Measurements from ENCODE around the gene CDH13. TPM values are rescaled to one million over a fixed set of nuclear protein-coding genes. Genes with fewer than 3 reads are reported as not detected.

Gene CDH13
- total RNA-seq, 1 experiment from 2014 or later: 49.3 TPM

DNA sequence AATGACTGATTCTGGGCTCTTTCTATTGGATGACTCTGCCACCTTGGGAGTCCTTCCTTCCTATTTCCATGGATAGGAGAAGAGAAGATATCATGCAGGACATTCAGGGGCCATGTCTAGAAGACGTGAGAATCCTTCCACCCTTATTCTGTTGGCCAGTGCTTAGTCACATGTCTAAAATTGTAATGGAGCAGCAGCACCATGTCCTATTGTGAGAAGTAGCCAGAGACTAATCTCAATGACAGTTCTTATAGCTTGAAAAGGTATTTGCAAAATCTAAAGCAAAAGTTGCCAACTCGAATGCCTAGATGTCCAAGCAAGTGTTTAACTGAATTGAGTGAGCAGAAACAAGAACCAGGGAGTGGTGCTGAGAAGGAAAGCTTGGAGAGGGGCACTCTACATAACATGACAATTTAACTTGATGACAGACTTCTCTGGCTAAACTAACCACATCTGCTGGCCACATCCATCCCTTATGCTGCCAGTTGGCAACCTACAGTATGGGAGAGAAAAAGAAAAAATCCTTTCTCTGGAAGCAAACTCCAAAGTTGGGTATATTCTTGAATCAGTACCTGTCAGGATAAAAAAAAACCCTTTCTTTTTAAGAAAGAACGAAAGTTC, 225.7 kb downstream of the CDH13 start:
- ChIA-PET POLR2A (no interaction called here), CTCF (no interaction called here)
- DNase-seq (ENCODE audit: unreplicated experiment): no peak
- intact Hi-C loops (cut with micrococcal nuclease): no loop called here
- no peak overlapping the region for H3K4me3 Mint-ChIP-seq (ENCODE audit: unreplicated experiment)
- no peaks in the 10 kb centered on the region for H3K27me3 Mint-ChIP-seq (ENCODE audit: insufficient read depth, unreplicated experiment)
- BruUV-seq (replicated peaks): no TSS peak
- H3K27ac Mint-ChIP-seq (ENCODE audit: low read depth, unreplicated experiment): no peak overlapping the region
- TF ChIP-seq, protein P1, sequence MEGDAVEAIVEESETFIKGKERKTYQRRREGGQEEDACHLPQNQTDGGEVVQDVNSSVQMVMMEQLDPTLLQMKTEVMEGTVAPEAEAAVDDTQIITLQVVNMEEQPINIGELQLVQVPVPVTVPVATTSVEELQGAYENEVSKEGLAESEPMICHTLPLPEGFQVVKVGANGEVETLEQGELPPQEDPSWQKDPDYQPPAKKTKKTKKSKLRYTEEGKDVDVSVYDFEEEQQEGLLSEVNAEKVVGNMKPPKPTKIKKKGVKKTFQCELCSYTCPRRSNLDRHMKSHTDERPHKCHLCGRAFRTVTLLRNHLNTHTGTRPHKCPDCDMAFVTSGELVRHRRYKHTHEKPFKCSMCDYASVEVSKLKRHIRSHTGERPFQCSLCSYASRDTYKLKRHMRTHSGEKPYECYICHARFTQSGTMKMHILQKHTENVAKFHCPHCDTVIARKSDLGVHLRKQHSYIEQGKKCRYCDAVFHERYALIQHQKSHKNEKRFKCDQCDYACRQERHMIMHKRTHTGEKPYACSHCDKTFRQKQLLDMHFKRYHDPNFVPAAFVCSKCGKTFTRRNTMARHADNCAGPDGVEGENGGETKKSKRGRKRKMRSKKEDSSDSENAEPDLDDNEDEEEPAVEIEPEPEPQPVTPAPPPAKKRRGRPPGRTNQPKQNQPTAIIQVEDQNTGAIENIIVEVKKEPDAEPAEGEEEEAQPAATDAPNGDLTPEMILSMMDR (IDR thresholded peaks at IDR 0.05; ENCODE audit: unreplicated experiment): no peak
- H3K4me1 Mint-ChIP-seq (ENCODE audit: insufficient read depth, unreplicated experiment): no peaks in the 10 kb centered on the region
- H3K9me3 Mint-ChIP-seq (ENCODE audit: unreplicated experiment): no peaks in the 10 kb centered on the region
- H3K36me3 Mint-ChIP-seq (ENCODE audit: insufficient read depth, unreplicated experiment): no peaks in the 10 kb centered on the region

DNA sequence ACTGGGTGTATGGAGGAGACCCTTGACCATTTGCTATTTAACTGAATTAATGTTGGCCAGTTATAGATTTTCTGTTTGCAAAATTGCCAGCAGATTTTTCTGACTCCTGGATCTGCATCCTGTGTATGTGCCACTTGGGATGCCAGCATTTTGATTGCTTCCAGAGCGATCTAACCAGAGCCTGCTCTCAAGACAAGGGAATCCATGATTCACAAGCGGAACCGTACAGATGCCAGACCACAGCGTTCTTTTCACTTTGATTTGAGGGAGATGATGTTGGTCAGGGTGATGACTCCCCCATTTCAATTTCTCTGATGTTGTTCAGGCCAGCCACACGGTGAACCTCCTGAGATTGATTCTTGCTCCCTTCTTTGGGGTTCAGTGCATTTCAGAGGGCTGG, 228.7 kb downstream of the CDH13 start:
- H3K36me3 Mint-ChIP-seq (ENCODE audit: insufficient read depth, unreplicated experiment): peaks cover 9% of the 10 kb centered on the region
- TF ChIP-seq, protein P1 (IDR thresholded peaks at IDR 0.05; ENCODE audit: unreplicated experiment): no peak
- BruUV-seq (replicated peaks): no TSS peak
- no peak overlapping the region for H3K27ac Mint-ChIP-seq (ENCODE audit: low read depth, unreplicated experiment)
- no peaks in the 10 kb centered on the region for H3K27me3 Mint-ChIP-seq (ENCODE audit: insufficient read depth, unreplicated experiment)
- intact Hi-C loops (cut with micrococcal nuclease): no loop called here
- POLR2A ChIA-PET: no interaction called here
- no peaks in the 10 kb centered on the region for H3K4me1 Mint-ChIP-seq (ENCODE audit: insufficient read depth, unreplicated experiment)
- H3K9me3 Mint-ChIP-seq (ENCODE audit: unreplicated experiment): no peaks in the 10 kb centered on the region
- no peak for DNase-seq (ENCODE audit: unreplicated experiment)
- no peak overlapping the region for H3K4me3 Mint-ChIP-seq (ENCODE audit: unreplicated experiment)
- CTCF ChIA-PET: interaction anchor here (0.6 kb wide), 1 partner anchor 29 kb away, joined by 3 read pairs; no protein-coding TSS in a partner anchor

DNA sequence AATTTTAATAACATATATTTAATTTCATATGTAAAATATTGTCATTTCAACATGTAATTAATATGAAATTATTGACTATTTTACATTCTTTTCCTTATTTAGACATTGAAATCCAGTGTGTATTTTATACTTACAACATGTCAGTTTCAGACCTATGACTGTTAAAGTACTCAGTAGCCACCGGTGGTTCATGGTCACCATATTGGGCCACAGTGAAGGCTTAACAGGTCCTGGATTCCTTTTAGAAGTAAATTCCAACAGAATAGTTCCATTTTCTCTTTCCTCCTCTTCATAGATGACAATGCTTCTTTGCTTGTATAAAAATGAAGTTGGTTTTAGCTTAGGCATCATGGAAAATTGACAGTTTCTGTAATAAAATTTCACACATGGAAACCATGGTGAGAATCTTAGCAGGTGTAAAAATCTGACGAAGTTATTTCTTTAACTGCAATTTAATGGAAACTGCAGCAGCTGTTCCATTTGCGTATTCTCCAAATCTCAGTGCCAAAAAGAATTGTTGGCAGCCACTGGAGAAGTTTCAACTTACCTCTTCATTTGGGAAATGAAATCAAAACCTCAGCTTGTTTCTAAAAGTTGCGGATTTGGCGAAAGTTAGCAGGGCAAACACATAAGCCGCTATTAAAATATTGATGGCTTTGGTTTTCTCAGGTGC, 231.1 kb downstream of the CDH13 start:
- BruUV-seq (replicated peaks): no TSS peak
- CTCF ChIA-PET: interaction anchor here (1.3 kb wide), 1 partner anchor 21 kb away, joined by 3 read pairs; no protein-coding TSS in a partner anchor
- DNase-seq (ENCODE audit: unreplicated experiment): no peak
- Mint-ChIP-seq H3K27ac (ENCODE audit: low read depth, unreplicated experiment) (no peak overlapping the region), H3K9me3 (ENCODE audit: unreplicated experiment) (peaks cover 7% of the 10 kb centered on the region), H3K4me3 (ENCODE audit: unreplicated experiment) (no peak overlapping the region), H3K4me1 (ENCODE audit: insufficient read depth, unreplicated experiment) (no peaks in the 10 kb centered on the region), H3K27me3 (ENCODE audit: insufficient read depth, unreplicated experiment) (no peaks in the 10 kb centered on the region), H3K36me3 (ENCODE audit: insufficient read depth, unreplicated experiment) (peaks cover 16% of the 10 kb centered on the region)
- POLR2A ChIA-PET: no interaction called here
- intact Hi-C loops (cut with micrococcal nuclease): no loop called here
- TF ChIP-seq, protein P1 (IDR thresholded peaks at IDR 0.05; ENCODE audit: unreplicated experiment): no peak

DNA sequence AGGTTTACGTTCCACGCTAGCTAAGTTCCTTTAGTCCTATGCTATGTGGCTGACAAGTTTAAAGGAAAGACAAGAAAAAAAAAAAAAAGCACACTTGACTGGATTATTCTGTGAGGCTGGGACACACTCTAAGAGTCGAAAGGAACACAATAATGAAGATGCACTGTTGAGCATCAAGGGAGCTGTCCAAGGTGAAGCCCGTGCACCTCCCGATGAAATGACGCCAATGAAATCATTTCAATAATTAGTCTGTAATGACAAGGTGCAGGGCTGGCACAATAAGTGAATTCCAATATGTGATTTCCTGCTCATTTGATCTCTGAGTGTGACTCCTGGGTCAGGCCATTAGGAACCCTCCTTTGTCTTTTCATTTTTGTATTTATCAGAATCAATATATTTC, 232.9 kb downstream of the CDH13 start:
- H3K9me3 Mint-ChIP-seq (ENCODE audit: unreplicated experiment): peaks cover 7% of the 10 kb centered on the region
- H3K4me3 Mint-ChIP-seq (ENCODE audit: unreplicated experiment): no peak overlapping the region
- no peaks in the 10 kb centered on the region for H3K4me1 Mint-ChIP-seq (ENCODE audit: insufficient read depth, unreplicated experiment)
- no peak overlapping the region for H3K27ac Mint-ChIP-seq (ENCODE audit: low read depth, unreplicated experiment)
- TF ChIP-seq, protein P1 (IDR thresholded peaks at IDR 0.05; ENCODE audit: unreplicated experiment): no peak
- POLR2A ChIA-PET: interaction anchor here (0.6 kb wide), 1 partner anchor 219 kb away, joined by 3 read pairs; no protein-coding TSS in a partner anchor
- no peaks in the 10 kb centered on the region for H3K27me3 Mint-ChIP-seq (ENCODE audit: insufficient read depth, unreplicated experiment)
- no TSS peak for BruUV-seq (replicated peaks)
- DNase-seq (ENCODE audit: unreplicated experiment): no peak
- intact Hi-C loops (cut with micrococcal nuclease): no loop called here
- CTCF ChIA-PET: no interaction called here
- peaks cover 23% of the 10 kb centered on the region for H3K36me3 Mint-ChIP-seq (ENCODE audit: insufficient read depth, unreplicated experiment)

All from MCF 10A (cell line).